Prostate gland (tissue), 2 donors: ENCODE measurements around the gene JAG2. TPM values are rescaled to one million over a fixed set of nuclear protein-coding genes. Genes with fewer than 3 reads are reported as not detected.

Experiments used
- DNase-seq: peaks from one replicate; pipeline ENCODE4 v3.0.0-alpha.2; 2019; ENCODE audit warnings: low spot score
- H3K27ac ChIP-seq, 2 donors: fragments of 200-600 bp; sonication (generic); 2 replicates each; pipeline ENCODE4 v1.5.1; 2017 to 2019
- H3K27me3 ChIP-seq: fragments of 200-600 bp; sonication (generic); replicated peaks from 2 replicates; pipeline ENCODE4 v1.5.1; 2019; ENCODE audit not compliant: insufficient read depth
- H3K36me3 ChIP-seq, 2 donors: fragments of 200-600 bp; sonication (generic); 1 replicate in 1 of 2; 2 replicates in 1 of 2; pipeline versions ENCODE4 v1.5.1 to v1.8.1; 2017 to 2019
- H3K4me1 ChIP-seq: fragments of 200-600 bp; sonication (generic); replicated peaks from 2 replicates; pipeline ENCODE4 v1.5.1; 2019
- H3K4me3 ChIP-seq, 2 donors: fragments of 200-600 bp; sonication (generic); 2 replicates each; pipeline ENCODE4 v1.5.1; 2017 to 2019
- H3K9me3 ChIP-seq: fragments of 200-600 bp; sonication (generic); 2 replicates; pipeline ENCODE4 v1.5.1; 2017
- CTCF ChIP-seq, 4 experiments: fragments of 200-600 bp in 2 of 4; fragments of 450-650 bp in 2 of 4; sonication (generic) in 2 of 4; IDR thresholded peaks; 1 replicate in 3 of 4; 2 replicates in 1 of 4; pipeline ENCODE4 v1.5.1; 2016 to 2019; ENCODE audit warnings: antibody characterized with exemption in 4 of 4, mild to moderate bottlenecking in 2 of 4, moderate library complexity in 2 of 4
- POLR2A ChIP-seq: fragments of 450-650 bp; IDR thresholded peaks from one replicate; pipeline ENCODE4 v1.6.1; 2016; ENCODE audit warnings: antibody characterized with exemption, mild to moderate bottlenecking
- POLR2AphosphoS5 ChIP-seq: sonication (generic); formaldehyde crosslinking; IDR thresholded peaks from one replicate; pipeline ENCODE4 v1.6.1; 2017; ENCODE audit warnings: antibody characterized with exemption
- WGBS: methylation state at CpG from one replicate; pipeline ENCODE4 v1.1.5; 2018; 5-methylcytosine and 5-hydroxymethylcytosine counted together
- intact Hi-C: fragments of 100-400 bp; cut with DNase I; formaldehyde crosslinking; loops from one replicate; pipeline ENCODE4 v1.14.2; 2022
- total RNA-seq, 2 donors: library from RNA; depleted of rRNA; stranded (reverse); fragments of >200 nt; gene quantifications; one replicate each; pipeline ENCODE4 v1.1.0, GENCODE V29; 2016

JAG2 gene
- total RNA-seq, 2 donors from 2014 or later = 26.8 to 30.5 TPM

- H3K4me1 ChIP-seq = no peaks in the 10 kb centered on the region
- no peaks in the 10 kb centered on the region for H3K27me3 ChIP-seq
- TF ChIP-seq CTCF (IDR thresholded peaks at IDR 0.05) (no peak), POLR2A (no peak), POLR2AphosphoS5 (no peak)
- no peak for DNase-seq
- no peaks in the 10 kb centered on the region for H3K36me3 ChIP-seq
- H3K27ac ChIP-seq = no peak overlapping the region
- H3K9me3 ChIP-seq = no peaks in the 10 kb centered on the region
- no peak overlapping the region for H3K4me3 ChIP-seq
- 90% methylated on average over 27 of the region's 27 CpGs for WGBS
- intact Hi-C loops = no loop called here
These were observed 25.0 kb downstream of the JAG2 start for GRCh38 chr14:105143451-105144025.

- 96% methylated on average over 50 of the region's 60 CpGs for WGBS
- H3K9me3 ChIP-seq = no peaks in the 10 kb centered on the region
- no peak overlapping the region for H3K27ac ChIP-seq
- intact Hi-C loops = no loop called here
- no peak overlapping the region for H3K4me3 ChIP-seq
- no peak for TF ChIP-seq POLR2AphosphoS5
- TF ChIP-seq CTCF (IDR thresholded peaks at IDR 0.05) = no peak
- no peak for TF ChIP-seq POLR2A
- no peaks in the 10 kb centered on the region for H3K4me1 ChIP-seq
- no peaks in the 10 kb centered on the region for H3K27me3 ChIP-seq
- no peaks in the 10 kb centered on the region for H3K36me3 ChIP-seq
- DNase-seq = no peak
These were observed 25.7 kb downstream of the JAG2 start for GRCh38 chr14:105142651-105143450.

GRCh38 chr14:105141486-105142281 lies 26.9 kb downstream of the JAG2 start:
- Histone ChIP-seq H3K4me3 (no peak overlapping the region), H3K36me3 (no peaks in the 10 kb centered on the region), H3K9me3 (no peaks in the 10 kb centered on the region), H3K27me3 (no peaks in the 10 kb centered on the region), H3K4me1 (no peaks in the 10 kb centered on the region), H3K27ac (no peak overlapping the region)
- 92% methylated on average over 34 of the region's 43 CpGs for WGBS
- intact Hi-C loops = no loop called here
- no peak for DNase-seq
- TF ChIP-seq CTCF (IDR thresholded peaks at IDR 0.05) (no peak), POLR2AphosphoS5 (no peak)

GRCh38 chr14:105141026-105141425 lies 27.6 kb downstream of the JAG2 start:
- 95% methylated on average over 6 of the region's 6 CpGs for WGBS
- Histone ChIP-seq H3K27me3 (no peaks in the 10 kb centered on the region), H3K27ac (no peak overlapping the region), H3K4me1 (no peaks in the 10 kb centered on the region), H3K9me3 (no peaks in the 10 kb centered on the region), H3K36me3 (no peaks in the 10 kb centered on the region), H3K4me3 (no peak overlapping the region)
- TF ChIP-seq POLR2A = no peak
- TF ChIP-seq POLR2AphosphoS5 = no peak
- no peak for TF ChIP-seq CTCF (IDR thresholded peaks at IDR 0.05)
- DNase-seq = no peak
- intact Hi-C loops = no loop called here
